Right lobe of liver (tissue), 4 donors: ENCODE results near the gene ATOH7.

ENCODE experiments used
- CTCF ChIP-seq, 4 donors: fragments of 200-600 bp in 3 of 4; fragments of 450-650 bp in 1 of 4; IDR thresholded peaks; one replicate each; pipeline versions ENCODE4 v1.5.1 to v1.8.0; 2016 to 2022; ENCODE audit warnings: antibody characterized with exemption in 4 of 4, mild to moderate bottlenecking in 2 of 4
- POLR2A ChIP-seq: fragments of 450-650 bp; IDR thresholded peaks from one replicate; pipeline ENCODE4 v1.6.1; 2017; ENCODE audit warnings: antibody characterized with exemption, mild to moderate bottlenecking
- donor health status: DM: no; HTN: no; CAD: no.
- donor health status: DM: no; HTN: no; CAD: no.
- donor health status: DM: no; HTN: yes; CAD: no.

- TF ChIP-seq CTCF (IDR thresholded peaks at IDR 0.05): no peak
- TF ChIP-seq POLR2A: no peak
Measured at GRCh38 chr10:68218786-68219185, 13.1 kb downstream of the ATOH7 start.
